CD14-positive monocyte (primary cell): ENCODE data around the gene TFDP2. TPM values are rescaled to one million over a fixed set of nuclear protein-coding genes. Genes with fewer than 3 reads are reported as not detected.
A peak's percentile ranks its signal among the peaks of the same experiment; 100 is the strongest.
"Not testable (repeated sequence)": the region's sequence is repeated elsewhere in the genome, so short reads cannot be mapped to it uniquely, and the experiment has no call there.

Source experiments
- DNase-seq, 3 donors: peaks; one replicate each; pipeline ENCODE4 v3.0.0-alpha.2; 2011 to 2022
- H2AFZ ChIP-seq: 2 replicates; pipeline ENCODE4 v1.6.0; 2012; ENCODE audit warnings: mild to moderate bottlenecking, low read depth, low read length, inconsistent platforms; ENCODE audit not compliant: insufficient read depth, poor library complexity, severe bottlenecking
- H3K27ac ChIP-seq, 2 donors: 1 replicate in 1 of 2; 2 replicates in 1 of 2; pipeline ENCODE4 v1.5.1; 2012 to 2013; ENCODE audit warnings: low read length in 2 of 2, control low read depth in 1 of 2, inconsistent platforms in 1 of 2, low read depth in 1 of 2, mild to moderate bottlenecking in 1 of 2
- H3K27me3 ChIP-seq, 2 donors: one replicate each; pipeline versions ENCODE4 v1.6.0 to v1.6.1; 2011 to 2013; ENCODE audit warnings: low read length in 2 of 2; ENCODE audit not compliant: control insufficient read depth in 2 of 2, insufficient read depth in 2 of 2
- H3K36me3 ChIP-seq, 2 donors: replicated peaks in 1 of 2; 1 replicate in 1 of 2; 2 replicates in 1 of 2; pipeline versions ENCODE4 v1.5.1 to v1.6.1; 2012 to 2013; ENCODE audit warnings: low read length in 2 of 2, control low read depth in 1 of 2, inconsistent platforms in 1 of 2, mild to moderate bottlenecking in 1 of 2; ENCODE audit not compliant: insufficient read depth in 2 of 2, control insufficient read depth in 1 of 2
- H3K4me1 ChIP-seq, 2 donors: 1 replicate in 1 of 2; 2 replicates in 1 of 2; pipeline versions ENCODE4 v1.5.1 to v1.6.1; 2012 to 2013; ENCODE audit warnings: low read length in 2 of 2, control low read depth in 1 of 2, inconsistent platforms in 1 of 2, mild to moderate bottlenecking in 1 of 2, moderate library complexity in 1 of 2; ENCODE audit not compliant: insufficient read depth in 2 of 2, control insufficient read depth in 1 of 2
- H3K4me2 ChIP-seq: replicated peaks from 2 replicates; pipeline ENCODE3; 2012; ENCODE audit warnings: low read length, moderate library complexity, mild to moderate bottlenecking; ENCODE audit not compliant: poor library complexity, severe bottlenecking; ENCODE audit errors: extremely low read depth
- H3K4me3 ChIP-seq, 3 experiments: fragments of 200-600 bp in 1 of 3; sonication (generic) in 1 of 3; replicated peaks in 1 of 3; 1 replicate in 2 of 3; 2 replicates in 1 of 3; pipeline ENCODE4 v1.5.1; 2011 to 2013; ENCODE audit warnings: low read length in 3 of 3, mild to moderate bottlenecking in 3 of 3, control low read depth in 2 of 3, low read depth in 2 of 3, inconsistent platforms in 1 of 3, moderate library complexity in 1 of 3
- H3K79me2 ChIP-seq: 2 replicates; pipeline ENCODE4 v1.6.0; 2012; ENCODE audit warnings: mild to moderate bottlenecking, control low read depth, inconsistent platforms, low read length, moderate library complexity; ENCODE audit not compliant: insufficient read depth
- H3K9ac ChIP-seq: 2 replicates; pipeline ENCODE4 v1.6.0; 2017; ENCODE audit warnings: low read length, mild to moderate bottlenecking; ENCODE audit not compliant: insufficient read depth, poor library complexity, severe bottlenecking
- H3K9me3 ChIP-seq, 2 donors: replicated peaks in 1 of 2; 1 replicate in 1 of 2; 2 replicates in 1 of 2; pipeline versions ENCODE4 v1.5.1 to v1.6.1; 2012 to 2013; ENCODE audit warnings: low read length in 2 of 2, control low read depth in 1 of 2; ENCODE audit not compliant: control insufficient read depth in 1 of 2, insufficient read depth in 1 of 2
- H4K20me1 ChIP-seq: 2 replicates; pipeline ENCODE4 v1.6.0; 2012; ENCODE audit warnings: mild to moderate bottlenecking, low read length, control low read depth, moderate library complexity; ENCODE audit not compliant: insufficient read depth
- H3K27ac Mint-ChIP-seq, 7 donors: one replicate each; pipeline ENCODE4 v1.8.0; 2020; ENCODE audit warnings: mild to moderate bottlenecking in 7 of 7, mixed read lengths in 7 of 7, moderate library complexity in 6 of 7, inconsistent platforms in 2 of 7
- H3K27me3 Mint-ChIP-seq, 3 donors: one replicate each; pipeline ENCODE4 v1.8.0; 2021 to 2022; ENCODE audit warnings: low read depth in 3 of 3, mild to moderate bottlenecking in 3 of 3, mixed read lengths in 3 of 3, moderate library complexity in 3 of 3, inconsistent platforms in 1 of 3
- H3K36me3 Mint-ChIP-seq, 2 donors: one replicate each; pipeline ENCODE4 v1.8.0; 2020; ENCODE audit warnings: mixed read lengths in 2 of 2, inconsistent platforms in 1 of 2, mild to moderate bottlenecking in 1 of 2
- H3K4me1 Mint-ChIP-seq: one replicate; pipeline ENCODE4 v1.8.0; 2020; ENCODE audit warnings: mild to moderate bottlenecking, mixed read lengths
- H3K4me3 Mint-ChIP-seq, 2 donors: one replicate each; pipeline ENCODE4 v1.8.0; 2020; ENCODE audit warnings: mild to moderate bottlenecking in 2 of 2, mixed read lengths in 2 of 2, moderate library complexity in 1 of 2
- H3K9me3 Mint-ChIP-seq, 7 donors: one replicate each; pipeline ENCODE4 v1.8.0; 2020 to 2022; ENCODE audit warnings: mixed read lengths in 7 of 7, mild to moderate bottlenecking in 6 of 7, moderate library complexity in 6 of 7, inconsistent platforms in 2 of 7
- CTCF ChIP-seq: fragments of 200-600 bp; IDR thresholded peaks from one replicate; pipeline ENCODE4 v1.8.0; 2022; ENCODE audit warnings: antibody characterized with exemption, mild to moderate bottlenecking
- WGBS: methylation state at CpG from one replicate; pipeline ENCODE4 v1.1.5; 2013; ENCODE audit warnings: missing lambda C conversion rate; ENCODE audit not compliant: insufficient coverage; 5-methylcytosine and 5-hydroxymethylcytosine counted together
- intact Hi-C, 2 donors: fragments of 100-400 bp; cut with micrococcal nuclease; formaldehyde crosslinking; loops; one replicate each; pipeline versions ENCODE4 v1.15.0 to v1.15.1; 2023
- polyA plus RNA-seq, 3 donors: library from polyadenylated mRNA; depleted of rRNA in 1 of 3; unstranded in 2 of 3; stranded (reverse) in 1 of 3; fragments of 300-500 nt in 2 of 3; fragments of >200 nt in 1 of 3; fragmentation: Illumina TruSeq in 2 of 3; gene quantifications; 1 replicate in 2 of 3; 2 replicates in 1 of 3; pipeline ENCODE4 v1.2.3, GENCODE V29; 2012 to 2021

TFDP2 gene
- polyA plus RNA-seq, 3 donors = 1.1 to 3.5 (median 1.7) TPM

- H3K27me3 Mint-ChIP-seq = peaks cover 0 to 4% (median 3%) of the 10 kb centered on the region in 3 donors
- H3K27me3 ChIP-seq = peaks cover 0 to 5% of the 10 kb centered on the region in 2 donors
- intact Hi-C loops = no loop called here
- peaks cover 14 to 17% of the 10 kb centered on the region in 2 donors for H3K4me1 ChIP-seq
- TF ChIP-seq CTCF = no peak
- H3K27ac ChIP-seq = peak overlapping the region in 1 of 2 donors; percentile 67
- H3K4me3 ChIP-seq = peak overlapping the region; percentile 60 to 86 (median 84)
- H3K79me2 ChIP-seq = no peaks in the 10 kb centered on the region
- H3K36me3 Mint-ChIP-seq = no peaks in the 10 kb centered on the region
- peak overlapping the region; percentile 87 for H3K9ac ChIP-seq
- no peaks in the 10 kb centered on the region for H3K36me3 ChIP-seq
- no peaks in the 10 kb centered on the region for H3K9me3 Mint-ChIP-seq
- peak overlapping the region; percentile 93 for H3K4me2 ChIP-seq
- no peak for DNase-seq
- H3K4me3 Mint-ChIP-seq = peak overlapping the region; percentile 83 to 95
- WGBS = 28% methylated on average over 7 of the region's 11 CpGs
- H3K9me3 ChIP-seq = no peaks in the 10 kb centered on the region
- peaks cover 16% of the 10 kb centered on the region for H3K4me1 Mint-ChIP-seq
- no peaks in the 10 kb centered on the region for H4K20me1 ChIP-seq
- peak overlapping the region; percentile 98 for H2AFZ ChIP-seq
- H3K27ac Mint-ChIP-seq = peak overlapping the region in 3 of 7 donors; percentile 54 to 79 (median 59)
Measured at GRCh38 chr3:142148044-142148791, 1.1 kb downstream of the TFDP2 start.

- H4K20me1 ChIP-seq, H3K4me3 Mint-ChIP-seq, H3K79me2 ChIP-seq, H3K27me3 Mint-ChIP-seq, DNase-seq, H3K27ac ChIP-seq, H3K9me3 ChIP-seq, H3K9me3 Mint-ChIP-seq, H2AFZ ChIP-seq, H3K4me3 ChIP-seq, H3K4me2 ChIP-seq, H3K36me3 ChIP-seq, H3K27ac Mint-ChIP-seq, H3K9ac ChIP-seq, intact Hi-C loops, H3K27me3 ChIP-seq: not testable (repeated sequence)
- H3K4me1 ChIP-seq = peaks cover 10 to 13% of the 10 kb centered on the region in 2 donors
- WGBS = no CpG with 5 or more reads among the region's 5 CpGs
- peaks cover 4 to 11% of the 10 kb centered on the region in 2 donors for H3K36me3 Mint-ChIP-seq
- H3K4me1 Mint-ChIP-seq = peaks cover 14% of the 10 kb centered on the region
Measured at GRCh38 chr3:142144587-142144986, 4.8 kb downstream of the TFDP2 start.

GRCh38 chr3:142140608-142141285 lies 8.6 kb downstream of the TFDP2 start:
- H3K27me3 Mint-ChIP-seq, H3K4me1 Mint-ChIP-seq, H3K9me3 ChIP-seq, H3K4me3 Mint-ChIP-seq, H3K4me2 ChIP-seq, H3K4me1 ChIP-seq, H3K79me2 ChIP-seq, H3K36me3 ChIP-seq, H3K9ac ChIP-seq, DNase-seq, H3K9me3 Mint-ChIP-seq, H2AFZ ChIP-seq, H4K20me1 ChIP-seq, intact Hi-C loops, H3K27me3 ChIP-seq, H3K27ac ChIP-seq, H3K4me3 ChIP-seq: not testable (repeated sequence)
- Mint-ChIP-seq H3K36me3 (peaks cover 4 to 12% of the 10 kb centered on the region in 2 donors), H3K27ac (peak overlapping the region in 1 of 7 donors; percentile 5)
- 93% methylated on average over 15 of the region's 15 CpGs for WGBS
